Measurements from ENCODE around the gene CDR2. TPM values are rescaled to one million over a fixed set of nuclear protein-coding genes. Genes with fewer than 3 reads are reported as not detected.

Gene CDR2
- polyA plus RNA-seq, 1 donor (not counting 4 experiments of a cell fraction or from before 2014, with no cell fraction given) = 37.1 TPM

DNA sequence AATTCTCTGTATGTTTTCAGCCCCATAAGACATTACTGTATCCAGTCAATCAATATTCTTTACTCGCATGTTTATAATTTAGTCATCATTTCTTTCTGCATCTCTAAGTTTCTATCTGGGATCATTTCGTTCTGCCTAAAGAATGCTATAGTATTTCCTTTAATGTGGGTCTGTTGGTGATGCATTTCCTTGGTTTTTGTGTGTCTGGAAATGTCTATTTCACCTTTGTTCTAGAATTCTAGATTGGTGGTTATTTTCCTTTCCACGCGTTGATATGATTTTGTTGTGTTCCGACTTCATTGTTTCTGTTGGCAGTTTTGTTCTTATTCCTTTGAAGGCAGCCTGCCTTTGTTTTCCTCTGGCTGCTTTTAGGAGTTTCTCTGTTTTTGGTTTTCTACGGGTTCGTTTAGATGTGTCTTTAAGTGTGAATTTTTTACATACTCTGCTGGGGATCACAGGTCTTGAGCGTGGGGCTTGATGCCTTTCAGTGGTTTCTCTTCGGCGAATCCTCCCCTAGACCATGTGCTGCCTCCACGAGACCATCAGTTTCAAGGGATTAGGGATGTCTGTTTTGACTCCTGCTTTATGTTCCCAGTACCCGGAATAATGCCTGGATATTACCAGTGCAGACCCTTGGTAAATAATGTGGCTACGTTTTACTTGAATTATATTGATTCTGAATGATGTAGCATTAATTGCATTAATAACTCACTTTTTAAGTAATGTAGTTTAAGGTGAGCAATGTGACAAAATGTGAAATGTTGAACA lies 53.7 kb downstream of the CDR2 start:
- H3K9ac ChIP-seq (ENCODE audit: control insufficient read depth, extremely low read depth, insufficient read depth, low read length) = no peak overlapping the region
- H3K36me3 ChIP-seq (ENCODE audit: control insufficient read depth in 2 of 2, extremely low read depth in 1 of 2, insufficient read depth in 2 of 2, low read length in 2 of 2) = peaks cover 33 to 56% of the 10 kb centered on the region in 2 experiments
- H3K4me1 ChIP-seq (ENCODE audit: control insufficient read depth, extremely low read depth, insufficient read depth, low read length) = no peaks in the 10 kb centered on the region
- H3K27ac ChIP-seq (ENCODE audit: control insufficient read depth, insufficient read depth, low read length) = no peak overlapping the region
- no peak overlapping the region for H3K4me3 ChIP-seq (ENCODE audit: control insufficient read depth in 2 of 3, extremely low read depth in 1 of 3, insufficient read depth in 2 of 3, low read depth in 1 of 3, low read length in 3 of 3)
- H2AFZ ChIP-seq (ENCODE audit: control insufficient read depth, low read length) = no peak overlapping the region
- TF ChIP-seq, protein P1, sequence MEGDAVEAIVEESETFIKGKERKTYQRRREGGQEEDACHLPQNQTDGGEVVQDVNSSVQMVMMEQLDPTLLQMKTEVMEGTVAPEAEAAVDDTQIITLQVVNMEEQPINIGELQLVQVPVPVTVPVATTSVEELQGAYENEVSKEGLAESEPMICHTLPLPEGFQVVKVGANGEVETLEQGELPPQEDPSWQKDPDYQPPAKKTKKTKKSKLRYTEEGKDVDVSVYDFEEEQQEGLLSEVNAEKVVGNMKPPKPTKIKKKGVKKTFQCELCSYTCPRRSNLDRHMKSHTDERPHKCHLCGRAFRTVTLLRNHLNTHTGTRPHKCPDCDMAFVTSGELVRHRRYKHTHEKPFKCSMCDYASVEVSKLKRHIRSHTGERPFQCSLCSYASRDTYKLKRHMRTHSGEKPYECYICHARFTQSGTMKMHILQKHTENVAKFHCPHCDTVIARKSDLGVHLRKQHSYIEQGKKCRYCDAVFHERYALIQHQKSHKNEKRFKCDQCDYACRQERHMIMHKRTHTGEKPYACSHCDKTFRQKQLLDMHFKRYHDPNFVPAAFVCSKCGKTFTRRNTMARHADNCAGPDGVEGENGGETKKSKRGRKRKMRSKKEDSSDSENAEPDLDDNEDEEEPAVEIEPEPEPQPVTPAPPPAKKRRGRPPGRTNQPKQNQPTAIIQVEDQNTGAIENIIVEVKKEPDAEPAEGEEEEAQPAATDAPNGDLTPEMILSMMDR (optimal IDR thresholded peaks at IDR 0.05 in 1 of 3, IDR thresholded peaks at IDR 0.05 in 1 of 3, conservative IDR thresholded peaks at IDR 0.05 in 1 of 3; ENCODE audit: extremely low read depth in 1 of 3, insufficient read depth in 2 of 3, low read length in 3 of 3) = no peak
- TF ChIP-seq EZH2 (IDR thresholded peaks at IDR 0.05; ENCODE audit: low read length) = no peak
- H4K20me1 ChIP-seq (ENCODE audit: control insufficient read depth, extremely low read depth, insufficient read depth, low read length) = peaks cover 2% of the 10 kb centered on the region
- H3K9me3 ChIP-seq (ENCODE audit: control insufficient read depth, low read depth, low read length) = no peaks in the 10 kb centered on the region
- DNase-seq (ENCODE audit: low read depth, low spot score) = no peak
- H3K9me1 ChIP-seq (ENCODE audit: control insufficient read depth, extremely low read depth, insufficient read depth, low read length) = no peaks in the 10 kb centered on the region
- H3K79me2 ChIP-seq (ENCODE audit: control insufficient read depth, insufficient read depth, low read length) = peaks cover 12% of the 10 kb centered on the region
- no peak overlapping the region for H3K4me2 ChIP-seq (ENCODE audit: control insufficient read depth, extremely low read depth, insufficient read depth, low read depth, low read length)
- no peaks in the 10 kb centered on the region for H3K27me3 ChIP-seq (ENCODE audit: control insufficient read depth, extremely low read depth, insufficient read depth, low read length)
- FAIRE-seq = no peak
- dilution Hi-C loops (cut with MboI; ENCODE audit: extremely low pct_ligation_motif_present, low sequenced_read_pairs) = no loop called here

DNA sequence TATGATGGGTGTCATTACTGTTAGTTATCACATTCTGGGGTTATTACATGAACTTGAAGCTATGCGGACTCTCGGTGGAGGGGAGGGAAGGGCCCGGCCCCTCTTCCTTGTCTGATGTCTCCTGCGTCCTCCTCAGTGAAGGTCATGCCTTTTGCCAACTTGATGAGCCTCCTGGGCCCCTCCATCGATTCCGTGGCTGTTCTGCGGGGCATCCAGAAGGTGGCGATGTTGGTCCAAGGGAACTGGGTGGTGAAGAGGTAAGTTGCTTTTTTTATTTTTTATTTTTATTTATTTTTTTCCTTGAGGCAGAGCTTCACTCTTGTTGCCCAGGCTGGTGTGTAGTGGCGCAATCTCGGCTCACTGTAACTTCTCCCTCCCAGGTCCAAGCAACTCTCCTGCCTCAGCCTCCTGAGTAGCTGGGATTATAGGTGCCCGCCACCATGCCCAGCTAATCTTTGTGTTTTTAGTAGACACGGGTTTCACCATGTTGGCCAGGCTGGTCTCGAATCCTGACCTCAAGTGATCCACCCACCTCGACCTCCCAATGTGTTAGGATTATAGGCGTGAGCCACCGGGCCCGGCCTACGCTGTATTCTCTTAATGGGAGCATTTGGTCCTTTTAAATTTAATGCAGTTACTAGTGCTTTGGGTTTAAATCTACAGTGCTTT lies 55.6 kb downstream of the CDR2 start:
- Histone ChIP-seq H3K27ac (ENCODE audit: control insufficient read depth, insufficient read depth, low read length) (no peak overlapping the region), H3K9me1 (ENCODE audit: control insufficient read depth, extremely low read depth, insufficient read depth, low read length) (no peaks in the 10 kb centered on the region), H2AFZ (ENCODE audit: control insufficient read depth, low read length) (no peak overlapping the region), H3K36me3 (ENCODE audit: control insufficient read depth in 2 of 2, extremely low read depth in 1 of 2, insufficient read depth in 2 of 2, low read length in 2 of 2) (peaks cover 31 to 58% of the 10 kb centered on the region in 2 experiments), H3K79me2 (ENCODE audit: control insufficient read depth, insufficient read depth, low read length) (peaks cover 12% of the 10 kb centered on the region), H3K9ac (ENCODE audit: control insufficient read depth, extremely low read depth, insufficient read depth, low read length) (no peak overlapping the region), H3K4me2 (ENCODE audit: control insufficient read depth, extremely low read depth, insufficient read depth, low read depth, low read length) (no peak overlapping the region), H4K20me1 (ENCODE audit: control insufficient read depth, extremely low read depth, insufficient read depth, low read length) (peaks cover 2% of the 10 kb centered on the region), H3K4me1 (ENCODE audit: control insufficient read depth, extremely low read depth, insufficient read depth, low read length) (peaks cover 17% of the 10 kb centered on the region), H3K9me3 (ENCODE audit: control insufficient read depth, low read depth, low read length) (no peaks in the 10 kb centered on the region), H3K4me3 (ENCODE audit: control insufficient read depth in 2 of 3, extremely low read depth in 1 of 3, insufficient read depth in 2 of 3, low read depth in 1 of 3, low read length in 3 of 3) (no peak overlapping the region), H3K27me3 (ENCODE audit: control insufficient read depth, extremely low read depth, insufficient read depth, low read length) (no peaks in the 10 kb centered on the region)
- DNase-seq (ENCODE audit: low read depth, low spot score) (no peak), FAIRE-seq (no peak)
- TF ChIP-seq, protein P1 (optimal IDR thresholded peaks at IDR 0.05 in 1 of 3, IDR thresholded peaks at IDR 0.05 in 1 of 3, conservative IDR thresholded peaks at IDR 0.05 in 1 of 3; ENCODE audit: extremely low read depth in 1 of 3, insufficient read depth in 2 of 3, low read length in 3 of 3) = peak; percentile 63 to 72 (median 67)
- TF ChIP-seq EZH2 (IDR thresholded peaks at IDR 0.05; ENCODE audit: low read length) = no peak
- dilution Hi-C loops (cut with MboI; ENCODE audit: extremely low pct_ligation_motif_present, low sequenced_read_pairs) = no loop called here

Data from keratinocyte (primary cell).